SKM-1 treated with dmso at 0.1 percent for 144 hours (cell line): ENCODE results near the gene SIRT2.

Experiments
- DNase-seq: peaks from one replicate; lab custom pipeline; 2025; ENCODE audit not compliant: unreplicated experiment; lab: John Stamatoyannopoulos, UW

The SIRT2 gene

DNA sequence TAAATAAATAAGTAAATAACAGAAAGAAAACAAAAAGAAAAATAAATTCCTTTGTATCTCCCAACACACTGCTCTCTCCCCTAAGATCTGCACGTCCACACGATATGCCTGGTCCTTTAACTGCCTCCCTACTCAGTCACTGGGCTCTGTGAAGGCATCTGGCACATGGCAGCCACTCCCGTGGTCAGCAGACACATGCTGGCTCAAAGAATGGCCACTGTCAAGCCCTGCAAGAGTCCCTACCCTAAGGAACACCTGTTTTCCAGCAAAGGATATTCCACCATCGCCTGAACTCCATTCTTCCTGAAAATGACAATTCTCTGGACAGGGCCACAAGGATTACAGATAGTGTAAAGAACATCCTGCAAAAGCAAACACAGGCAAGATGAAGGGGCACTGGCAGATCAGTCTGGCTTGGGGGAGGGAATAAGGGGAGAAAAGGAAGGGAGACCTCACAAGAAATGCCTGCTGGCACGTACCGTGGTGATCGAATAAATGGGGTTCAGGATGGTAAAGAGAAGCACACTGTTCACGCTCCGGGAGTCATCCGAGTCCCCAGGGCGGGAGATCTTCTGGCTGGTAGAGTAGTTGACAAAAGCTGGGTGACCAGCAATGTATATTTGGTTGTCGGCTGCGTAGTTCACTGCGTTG, 53.9 kb downstream of the SIRT2 start:
- DNase-seq = no peak

GRCh38 chr19:38844093-38844686, 55.2 kb downstream of the SIRT2 start:
- DNase-seq = no peak

DNA sequence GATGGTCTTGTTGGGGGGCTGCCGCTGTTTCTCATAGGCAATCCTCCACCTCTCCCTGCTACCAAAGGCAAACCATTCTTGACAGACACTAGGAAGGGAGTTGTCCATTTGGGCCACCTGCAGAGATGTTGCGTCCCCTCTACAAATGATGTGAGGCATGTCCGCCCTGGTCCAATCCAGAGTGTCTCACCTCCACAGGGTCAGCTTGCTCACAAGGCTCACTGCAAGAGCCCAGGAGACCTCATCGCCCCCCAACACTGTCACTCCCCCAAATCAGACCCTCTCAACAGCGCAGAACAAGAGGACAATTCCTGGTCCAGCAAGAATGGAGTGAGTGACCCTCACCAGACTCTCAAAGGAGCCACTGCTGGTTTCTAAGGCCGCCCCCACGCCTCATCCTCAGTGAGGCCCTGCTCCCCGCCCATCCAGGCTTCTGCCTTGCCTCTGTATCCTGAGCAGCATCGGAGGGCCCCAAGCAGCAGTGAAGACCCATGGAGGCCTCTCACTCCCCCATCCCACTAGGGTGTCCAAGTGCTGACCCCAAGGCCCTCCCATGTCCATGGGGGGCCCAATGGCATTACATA, 56.2 kb downstream of the SIRT2 start:
- no peak for DNase-seq

GRCh38 chr19:38842439-38843174, 56.8 kb downstream of the SIRT2 start:
- DNase-seq = no peak

DNA sequence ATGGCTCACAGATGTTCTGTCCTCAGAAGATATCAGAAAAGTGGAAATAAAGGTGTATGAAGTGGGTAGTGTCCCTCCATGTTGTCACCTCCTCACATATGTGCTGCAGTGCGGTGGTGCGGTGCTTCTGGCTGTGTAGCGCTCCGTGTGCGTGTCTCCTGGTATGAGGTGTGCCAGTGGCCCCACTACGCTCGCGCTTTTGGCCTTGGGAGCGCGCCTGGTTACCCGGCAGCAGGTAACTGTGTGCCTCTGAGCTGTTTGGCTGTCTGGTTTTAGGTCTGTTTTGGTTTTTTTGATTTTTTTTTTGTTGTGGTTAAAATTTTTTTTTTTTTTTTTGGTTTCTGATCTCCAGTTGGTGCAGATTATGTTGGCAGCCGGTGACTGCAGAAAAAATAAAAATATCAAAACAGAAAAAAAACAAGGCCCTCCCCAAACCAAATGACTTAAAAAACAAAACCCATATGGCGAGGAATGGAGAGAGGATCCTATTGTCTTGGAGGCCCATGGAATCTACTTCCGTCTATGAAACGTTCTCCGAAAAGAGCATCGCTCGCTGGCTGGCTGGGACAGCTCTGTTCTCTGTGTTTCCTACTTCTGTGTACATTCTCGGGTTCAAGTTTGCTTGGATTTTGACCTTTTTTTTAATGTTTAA, 57.5 kb downstream of the SIRT2 start:
- no peak for DNase-seq

- DNase-seq = no peak
Measured at GRCh38 chr19:38841180-38841766, 58.1 kb downstream of the SIRT2 start.

- DNase-seq = no peak
Measured at GRCh38 chr19:38840583-38840968, 58.8 kb downstream of the SIRT2 start.

DNA sequence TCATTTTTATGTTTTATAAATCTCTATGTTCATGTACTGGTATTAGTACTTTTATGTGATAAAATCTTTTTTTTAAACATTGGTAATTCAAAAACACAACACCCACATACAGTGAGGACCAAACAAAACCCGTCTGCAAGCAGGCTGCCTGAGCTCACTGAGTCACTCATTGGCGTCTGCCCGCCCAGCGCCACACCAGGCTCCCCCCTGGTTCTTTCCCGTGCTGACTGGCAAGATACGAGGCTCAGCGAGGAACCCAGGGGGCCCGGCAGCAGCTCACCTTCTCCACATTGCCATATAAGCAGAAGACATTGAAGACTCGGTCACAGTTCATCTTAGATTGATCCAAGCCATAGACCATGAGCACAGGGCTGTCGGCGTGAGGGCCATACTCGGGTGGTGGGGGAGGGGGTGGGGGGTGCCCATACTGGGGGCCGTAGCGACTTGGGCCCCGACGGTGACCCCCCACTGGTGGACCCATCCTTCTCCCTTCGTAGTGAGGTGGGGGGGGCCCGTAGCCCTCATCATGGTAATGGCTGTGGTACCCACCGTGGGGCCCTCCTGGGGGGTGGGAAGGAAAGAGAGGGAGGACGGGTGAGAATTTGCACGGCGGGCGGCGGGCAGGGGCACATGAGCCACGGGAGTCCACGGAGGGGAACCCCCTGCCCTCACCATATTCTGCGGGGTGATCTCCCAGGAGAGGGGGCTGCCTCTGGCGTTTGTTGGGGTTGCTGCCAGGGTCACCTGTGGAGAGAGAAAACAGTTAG, 59.4 kb downstream of the SIRT2 start:
- DNase-seq = no peak

DNA sequence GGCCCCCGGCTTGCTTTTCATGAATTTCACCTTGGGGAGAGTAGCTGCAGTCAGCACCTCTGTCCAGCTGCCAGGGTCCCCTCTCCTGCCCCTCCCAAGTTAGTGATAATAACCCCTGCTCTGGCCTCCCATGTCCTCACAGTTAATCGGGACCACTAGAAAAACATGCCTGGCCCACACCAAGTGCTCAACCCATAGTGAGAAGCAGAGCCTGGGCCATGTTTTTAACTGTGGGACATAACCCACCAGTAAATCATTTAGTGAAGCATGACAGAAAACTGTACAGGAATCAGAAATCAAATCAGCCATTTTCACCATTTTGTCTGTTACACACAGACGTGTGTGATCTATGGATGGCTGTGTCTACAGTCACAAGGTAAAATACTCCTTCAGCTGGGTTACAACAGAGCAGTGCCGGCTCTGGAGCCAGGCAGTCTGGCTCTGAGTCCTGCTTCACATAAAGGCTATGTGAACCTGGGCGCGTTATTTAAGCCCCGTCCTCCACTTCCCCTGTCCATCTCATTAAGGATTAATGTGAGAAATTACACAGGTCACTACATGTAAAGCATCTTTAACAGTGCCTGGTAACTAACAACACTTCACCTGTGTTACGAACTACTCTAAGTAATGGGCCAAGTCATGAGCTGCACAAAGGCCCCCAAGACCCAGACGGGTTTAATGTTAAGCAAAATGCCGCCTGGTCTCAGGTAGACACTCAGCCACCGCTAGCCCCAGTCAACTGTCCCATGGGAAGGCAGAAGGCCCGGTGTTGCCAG, 60.2 kb downstream of the SIRT2 start:
- no peak for DNase-seq

DNA sequence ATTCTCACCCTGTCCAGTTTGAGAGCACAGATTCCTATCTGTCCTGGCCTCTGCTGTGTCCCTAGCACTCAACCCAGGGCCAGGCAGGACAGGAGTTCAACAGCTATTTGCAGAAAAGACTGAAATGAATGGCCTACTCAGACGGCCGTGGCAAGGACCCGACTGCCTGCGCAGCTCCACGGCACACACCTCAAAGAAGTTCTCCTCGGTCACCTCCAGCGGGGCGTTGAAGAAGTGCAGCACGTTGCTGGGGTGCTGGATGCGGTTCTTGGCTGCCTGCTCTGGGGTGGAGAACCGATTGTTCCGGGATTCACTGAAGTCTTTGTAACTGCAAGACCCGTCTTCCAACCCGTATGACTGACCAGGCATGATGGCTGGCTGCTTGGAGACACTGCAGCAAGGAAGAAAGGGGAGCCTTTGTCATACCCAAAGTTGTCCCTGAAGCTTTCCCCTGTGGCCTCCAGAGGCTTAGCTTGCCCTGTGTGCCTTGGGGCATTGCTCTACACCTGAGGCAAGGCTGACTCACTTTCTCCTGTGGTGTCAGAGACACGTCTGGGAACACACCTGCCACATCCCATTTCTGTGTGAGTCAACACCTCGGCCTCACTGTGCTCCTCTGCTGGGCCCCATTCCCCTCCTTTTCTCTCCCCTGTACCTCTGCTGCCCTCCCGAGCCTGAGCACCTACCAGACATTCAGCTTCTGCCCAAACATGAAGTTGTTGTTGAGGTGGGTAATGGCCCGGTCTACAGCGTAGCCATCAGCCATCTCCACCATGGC, 61.0 kb downstream of the SIRT2 start:
- DNase-seq = no peak

- DNase-seq = no peak
Measured at GRCh38 chr19:38837656-38838121, 61.7 kb downstream of the SIRT2 start.

DNA sequence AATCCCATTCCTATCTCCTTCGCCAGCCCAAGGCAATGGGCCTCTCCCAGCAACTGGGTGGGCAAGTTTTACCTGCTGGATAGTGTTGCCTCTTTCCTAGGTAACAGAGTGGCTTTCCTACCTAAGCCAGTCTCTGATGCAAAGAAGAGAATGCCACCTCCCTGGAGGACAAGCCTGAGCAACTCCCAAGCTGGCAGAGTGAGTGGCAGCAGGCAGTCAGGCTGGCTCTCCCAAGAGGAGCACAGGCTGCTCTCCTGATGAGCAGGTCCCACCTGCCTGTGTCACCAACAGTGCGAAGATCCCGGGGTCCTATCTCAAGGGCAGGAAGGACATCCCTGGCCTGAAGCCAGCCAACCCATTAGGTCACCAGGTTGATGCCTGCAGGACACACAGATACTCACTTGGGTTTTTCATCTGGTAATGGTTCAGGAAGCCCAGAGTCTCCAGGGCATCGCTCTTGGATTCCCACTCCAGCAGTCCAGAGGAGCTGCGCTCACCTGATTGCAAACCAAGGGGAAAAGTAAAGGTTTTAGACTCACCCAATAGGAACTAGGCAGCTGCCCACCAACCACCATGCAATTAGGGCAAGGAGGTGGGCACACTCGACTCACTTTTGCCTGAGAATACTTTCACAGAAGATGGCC, 62.3 kb downstream of the SIRT2 start:
- DNase-seq = no peak

- DNase-seq = no peak
Measured at GRCh38 chr19:38836159-38836982, 63.0 kb downstream of the SIRT2 start.

DNA sequence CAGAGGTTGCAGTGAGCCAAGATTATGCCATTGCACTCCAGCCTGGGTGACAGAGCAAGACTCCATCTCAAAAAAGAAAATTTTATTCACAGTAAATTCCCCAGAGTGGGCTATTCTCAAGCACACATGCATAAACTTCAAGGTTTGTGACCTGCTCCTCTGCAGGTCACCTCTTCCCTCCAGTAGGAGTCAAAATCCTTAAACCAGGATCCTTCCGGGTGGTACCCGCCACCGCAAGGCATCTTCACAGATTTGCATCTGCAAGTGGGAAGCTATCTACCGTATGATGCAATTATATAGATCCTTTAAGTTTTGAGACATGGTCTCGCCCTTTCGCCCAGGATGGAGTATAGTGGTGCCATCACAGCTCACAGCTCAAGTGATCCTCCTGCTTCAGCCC, 64.8 kb downstream of the SIRT2 start:
- DNase-seq = no peak

DNA sequence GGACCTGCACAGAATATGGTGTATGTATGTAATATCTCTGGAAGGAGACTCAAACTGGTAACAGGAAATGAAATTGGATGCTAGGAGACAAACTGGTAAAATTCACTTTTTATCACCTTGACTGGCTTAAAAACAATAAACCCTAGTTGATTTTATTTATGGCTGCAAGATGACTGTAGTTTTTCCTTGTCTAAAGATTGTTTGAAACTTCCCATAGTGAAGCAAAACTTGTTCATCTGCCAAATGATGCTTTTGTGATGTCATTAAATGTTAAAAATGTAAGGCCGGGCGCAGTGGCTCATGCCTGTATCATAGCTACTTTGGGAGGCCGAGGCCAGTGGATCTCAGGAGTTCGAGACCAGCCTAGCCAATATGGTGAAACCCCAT, 65.3 kb downstream of the SIRT2 start:
- no peak for DNase-seq

- no peak for DNase-seq
Measured at GRCh38 chr19:38833092-38833425, 66.4 kb downstream of the SIRT2 start.

- DNase-seq = peak; percentile 59
Measured at GRCh38 chr19:38831142-38831605, 68.2 kb downstream of the SIRT2 start.
